Fibroblast of lung (primary cell): Measurements from ENCODE around the gene B3GNT4. TPM values are rescaled to one million over a fixed set of nuclear protein-coding genes. Genes with fewer than 3 reads are reported as not detected.

ENCODE experiments used
- DNase-seq, 2 donors: peaks; one replicate each; pipeline versions ENCODE4 v3.0.0 to v3.0.0-alpha.2; 2010; ENCODE audit warnings: low read depth in 2 of 2
- H2AFZ ChIP-seq: 2 replicates; pipeline ENCODE4 v1.5.1; 2012; ENCODE audit warnings: low read length, control low read depth, inconsistent platforms
- H3K27ac ChIP-seq: 2 replicates; pipeline ENCODE4 v1.5.1; 2011; ENCODE audit warnings: low read length, control low read depth; ENCODE audit not compliant: insufficient read depth
- H3K27me3 ChIP-seq: 2 replicates; pipeline ENCODE4 v1.5.1; 2011; ENCODE audit warnings: mild to moderate bottlenecking, low read length; ENCODE audit not compliant: control insufficient read depth, insufficient read depth
- H3K36me3 ChIP-seq: 2 replicates; pipeline ENCODE4 v1.5.1; 2011; ENCODE audit warnings: low read length; ENCODE audit not compliant: control insufficient read depth, insufficient read depth
- H3K4me1 ChIP-seq: 2 replicates; pipeline ENCODE4 v1.5.1; 2011; ENCODE audit warnings: low read length; ENCODE audit not compliant: control insufficient read depth, insufficient read depth; ENCODE audit errors: extremely low read depth
- H3K4me2 ChIP-seq: 2 replicates; pipeline ENCODE4 v1.5.1; 2011; ENCODE audit warnings: low read length, control low read depth; ENCODE audit not compliant: insufficient read depth; ENCODE audit errors: extremely low read depth
- H3K4me3 ChIP-seq, 4 experiments: fragments of 200-600 bp in 1 of 4; sonication (generic) in 1 of 4; replicated peaks in 1 of 4; 2 replicates each; pipeline ENCODE4 v1.5.1; 2011 to 2016; ENCODE audit warnings: low read length in 4 of 4, low read depth in 3 of 4, mild to moderate bottlenecking in 3 of 4, control low read depth in 2 of 4, inconsistent platforms in 1 of 4, mixed read lengths in 1 of 4; ENCODE audit not compliant: insufficient read depth in 1 of 4; ENCODE audit errors: control extremely low read depth in 1 of 4
- H3K79me2 ChIP-seq: 2 replicates; pipeline ENCODE4 v1.5.1; 2012; ENCODE audit warnings: mild to moderate bottlenecking, low read length, inconsistent platforms; ENCODE audit not compliant: control insufficient read depth, insufficient read depth
- H3K9ac ChIP-seq: 2 replicates; pipeline ENCODE4 v1.5.1; 2011; ENCODE audit warnings: mild to moderate bottlenecking, low read length, control low read depth; ENCODE audit not compliant: insufficient read depth
- H3K9me3 ChIP-seq: 2 replicates; pipeline ENCODE4 v1.5.1; 2012; ENCODE audit warnings: low read depth, low read length; ENCODE audit not compliant: control insufficient read depth, insufficient read depth
- H4K20me1 ChIP-seq: 2 replicates; pipeline ENCODE4 v1.5.1; 2011; ENCODE audit warnings: low read length; ENCODE audit not compliant: control insufficient read depth, insufficient read depth; ENCODE audit errors: extremely low read depth
- EZH2 ChIP-seq: IDR thresholded peaks from 2 replicates; pipeline ENCODE4 v1.5.1; 2012; ENCODE audit warnings: low read length, control low read depth, mild to moderate bottlenecking; ENCODE audit errors: missing control alignments
- polyA plus RNA-seq, 2 donors: library from polyadenylated mRNA; depleted of rRNA in 1 of 2; stranded (reverse) in 1 of 2; unstranded in 1 of 2; fragments of >200 nt; gene quantifications; 2 replicates each; pipeline ENCODE4 v1.2.1, GENCODE V29; 2011 to 2012; ENCODE audit warnings: missing spikeins in 1 of 2
- total RNA-seq: library from RNA; depleted of rRNA; stranded (reverse); fragments of >200 nt; gene quantifications from 2 replicates; pipeline ENCODE4 v1.2.1, GENCODE V29; 2014
- TF ChIP-seq, protein P1 (sequence below), 2 donors: IDR thresholded peaks in 1 of 2; conservative IDR thresholded peaks in 1 of 2; 1 replicate in 1 of 2; 2 replicates in 1 of 2; pipeline ENCODE4 v1.5.1; 2011 to 2012; ENCODE audit warnings: low read length in 2 of 2, control low read depth in 1 of 2, inconsistent platforms in 1 of 2, low read depth in 1 of 2, mild to moderate bottlenecking in 1 of 2

B3GNT4 gene
- total and polyA plus RNA-seq, 2 donors (not counting 1 experiment from before 2014, with no cell fraction given), result 0.12 to 0.33 TPM

DNA sequence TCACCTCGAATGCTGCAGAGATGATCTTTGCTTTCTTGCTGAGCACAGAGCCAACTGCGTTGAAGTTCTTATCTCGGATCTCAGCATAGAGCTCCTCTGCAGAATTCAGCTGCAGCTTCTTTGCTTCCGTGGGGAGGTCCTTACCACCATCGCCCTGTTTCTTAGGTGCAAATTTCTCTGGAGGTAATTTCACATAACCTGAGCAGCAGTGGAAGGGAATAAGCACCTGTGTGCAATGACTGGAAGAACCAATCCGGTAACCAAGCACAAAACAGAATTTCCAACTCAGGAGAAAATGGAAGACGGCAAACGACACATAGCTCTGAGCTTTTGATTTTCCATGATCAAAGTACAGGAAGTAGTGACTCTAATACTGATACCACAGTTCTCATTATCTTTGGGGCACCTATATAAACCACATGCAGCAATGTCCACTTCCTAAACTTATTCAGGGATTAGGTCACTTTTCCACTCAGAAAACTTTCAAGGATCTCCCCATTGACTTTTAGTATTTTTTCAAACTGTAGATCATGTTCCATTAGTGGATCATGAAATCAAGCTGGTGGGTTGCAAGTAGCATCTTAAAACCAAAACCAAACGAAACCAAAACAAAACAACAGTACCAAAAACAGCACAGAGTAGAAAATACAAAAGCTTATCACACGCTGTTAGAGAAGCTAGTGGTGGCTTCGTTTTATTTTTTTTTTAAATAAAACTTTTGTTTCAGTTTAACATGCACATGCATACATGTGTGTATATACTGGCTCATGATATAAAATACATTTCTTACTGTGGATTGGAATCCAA lies 41.3 kb downstream of the B3GNT4 start:
- TF ChIP-seq, protein P1, sequence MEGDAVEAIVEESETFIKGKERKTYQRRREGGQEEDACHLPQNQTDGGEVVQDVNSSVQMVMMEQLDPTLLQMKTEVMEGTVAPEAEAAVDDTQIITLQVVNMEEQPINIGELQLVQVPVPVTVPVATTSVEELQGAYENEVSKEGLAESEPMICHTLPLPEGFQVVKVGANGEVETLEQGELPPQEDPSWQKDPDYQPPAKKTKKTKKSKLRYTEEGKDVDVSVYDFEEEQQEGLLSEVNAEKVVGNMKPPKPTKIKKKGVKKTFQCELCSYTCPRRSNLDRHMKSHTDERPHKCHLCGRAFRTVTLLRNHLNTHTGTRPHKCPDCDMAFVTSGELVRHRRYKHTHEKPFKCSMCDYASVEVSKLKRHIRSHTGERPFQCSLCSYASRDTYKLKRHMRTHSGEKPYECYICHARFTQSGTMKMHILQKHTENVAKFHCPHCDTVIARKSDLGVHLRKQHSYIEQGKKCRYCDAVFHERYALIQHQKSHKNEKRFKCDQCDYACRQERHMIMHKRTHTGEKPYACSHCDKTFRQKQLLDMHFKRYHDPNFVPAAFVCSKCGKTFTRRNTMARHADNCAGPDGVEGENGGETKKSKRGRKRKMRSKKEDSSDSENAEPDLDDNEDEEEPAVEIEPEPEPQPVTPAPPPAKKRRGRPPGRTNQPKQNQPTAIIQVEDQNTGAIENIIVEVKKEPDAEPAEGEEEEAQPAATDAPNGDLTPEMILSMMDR (conservative IDR thresholded peaks at IDR 0.05 in 1 of 2, IDR thresholded peaks at IDR 0.05 in 1 of 2; ENCODE audit: low read depth in 1 of 2, low read length in 2 of 2), result no peak
- no peak for TF ChIP-seq EZH2
- H4K20me1 ChIP-seq, result no peaks in the 10 kb centered on the region
- H3K4me3 ChIP-seq, result no peak overlapping the region
- no peak for DNase-seq
- no peaks in the 10 kb centered on the region for H3K27me3 ChIP-seq
- no peak overlapping the region for H2AFZ ChIP-seq
- H3K9ac ChIP-seq, result no peak overlapping the region
- H3K36me3 ChIP-seq, result no peaks in the 10 kb centered on the region
- H3K4me2 ChIP-seq, result no peak overlapping the region
- no peaks in the 10 kb centered on the region for H3K9me3 ChIP-seq
- H3K4me1 ChIP-seq, result no peaks in the 10 kb centered on the region
- H3K27ac ChIP-seq, result no peak overlapping the region
- no peaks in the 10 kb centered on the region for H3K79me2 ChIP-seq

- H3K36me3 ChIP-seq, result no peaks in the 10 kb centered on the region
- TF ChIP-seq EZH2, result no peak
- TF ChIP-seq, protein P1 (conservative IDR thresholded peaks at IDR 0.05 in 1 of 2, IDR thresholded peaks at IDR 0.05 in 1 of 2; ENCODE audit: low read depth in 1 of 2, low read length in 2 of 2), result no peak
- no peak overlapping the region for H2AFZ ChIP-seq
- no peaks in the 10 kb centered on the region for H3K79me2 ChIP-seq
- H3K27me3 ChIP-seq, result no peaks in the 10 kb centered on the region
- no peaks in the 10 kb centered on the region for H4K20me1 ChIP-seq
- no peaks in the 10 kb centered on the region for H3K4me1 ChIP-seq
- H3K9ac ChIP-seq, result no peak overlapping the region
- H3K9me3 ChIP-seq, result no peaks in the 10 kb centered on the region
- H3K4me3 ChIP-seq, result no peak overlapping the region
- DNase-seq, result no peak
- H3K4me2 ChIP-seq, result no peak overlapping the region
- H3K27ac ChIP-seq, result no peak overlapping the region
Observed at GRCh38 chr12:122245553-122245952, 42.0 kb downstream of the B3GNT4 start.

DNA sequence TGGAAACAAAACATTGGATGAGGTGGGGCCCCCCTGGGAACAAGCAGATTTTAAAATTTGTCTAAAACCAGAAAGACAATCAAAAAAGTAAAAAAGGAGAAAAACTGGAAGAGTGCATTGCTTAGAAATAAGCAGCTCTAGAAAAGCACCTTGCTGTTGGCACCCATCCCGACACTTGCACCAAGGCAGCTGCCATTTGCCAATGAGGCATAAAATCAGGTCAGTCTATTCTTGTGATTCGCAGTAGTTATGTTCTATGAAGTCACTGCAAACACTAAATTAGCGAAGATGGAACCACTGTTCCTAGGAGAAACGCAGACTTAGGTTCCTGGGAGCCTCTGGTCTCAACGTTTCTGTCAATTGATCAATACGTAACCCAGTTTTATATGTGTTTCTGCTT lies 46.5 kb downstream of the B3GNT4 start:
- Histone ChIP-seq H3K27me3 (no peaks in the 10 kb centered on the region), H3K27ac (no peak overlapping the region), H3K79me2 (no peaks in the 10 kb centered on the region), H3K9ac (no peak overlapping the region), H2AFZ (no peak overlapping the region), H4K20me1 (no peaks in the 10 kb centered on the region), H3K4me2 (no peak overlapping the region), H3K4me1 (no peaks in the 10 kb centered on the region), H3K9me3 (no peaks in the 10 kb centered on the region), H3K36me3 (no peaks in the 10 kb centered on the region), H3K4me3 (no peak overlapping the region)
- DNase-seq, result no peak
- TF ChIP-seq EZH2, result no peak
- TF ChIP-seq, protein P1 (conservative IDR thresholded peaks at IDR 0.05 in 1 of 2, IDR thresholded peaks at IDR 0.05 in 1 of 2; ENCODE audit: low read depth in 1 of 2, low read length in 2 of 2), result no peak
